ENCODE data around the gene RMDN2.
A peak's percentile ranks its signal among the peaks of the same experiment; 100 is the strongest.

Gene RMDN2

DNA sequence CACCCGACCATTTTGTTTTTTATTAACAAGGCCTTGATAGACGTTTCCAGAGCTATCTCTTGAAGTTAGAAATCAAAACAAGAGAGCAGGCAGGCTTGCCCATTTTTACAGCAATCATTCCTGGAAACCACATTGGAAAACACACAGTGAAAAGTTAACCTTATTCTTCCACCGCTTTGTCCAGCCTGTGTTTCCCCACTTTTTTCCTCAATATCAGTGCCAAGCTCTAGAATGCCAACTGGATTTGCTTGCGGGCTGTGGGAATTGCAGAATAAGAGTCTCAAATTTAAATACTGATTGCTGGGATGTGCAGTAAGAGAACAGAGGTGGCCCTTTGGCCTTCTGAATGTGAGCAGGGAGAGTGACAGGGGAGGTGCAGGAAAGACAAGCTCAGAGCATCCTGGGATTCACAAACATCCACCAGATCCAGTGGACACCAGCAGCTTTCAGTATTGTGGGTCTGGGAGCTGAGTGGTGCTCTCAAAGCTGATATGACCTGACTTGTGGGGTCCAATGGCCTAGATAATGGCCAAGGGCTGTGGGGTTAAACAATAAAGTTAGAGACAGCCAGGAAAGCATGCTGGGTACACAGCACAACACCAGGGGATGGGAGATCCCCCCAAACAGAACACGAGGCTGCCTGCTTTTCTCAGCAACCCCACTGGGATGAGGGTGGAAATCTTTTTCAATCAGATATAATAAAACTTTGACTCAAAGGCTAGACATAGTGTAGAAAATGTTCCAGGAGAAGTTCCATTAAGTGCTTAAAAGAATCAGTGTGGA lies 135.3 kb downstream of the RMDN2 start:
- DNase-seq (ENCODE audit: low read depth in 1 of 2, low spot score in 1 of 2): no peak
- TF ChIP-seq JUND (IDR thresholded peaks at IDR 0.05; ENCODE audit: low read depth): no peak
- in situ Hi-C loops (cut with HindIII; ENCODE audit: low pct_unique_long_range_greater_than_20kb, low sequenced_read_pairs): no loop called here

DNA sequence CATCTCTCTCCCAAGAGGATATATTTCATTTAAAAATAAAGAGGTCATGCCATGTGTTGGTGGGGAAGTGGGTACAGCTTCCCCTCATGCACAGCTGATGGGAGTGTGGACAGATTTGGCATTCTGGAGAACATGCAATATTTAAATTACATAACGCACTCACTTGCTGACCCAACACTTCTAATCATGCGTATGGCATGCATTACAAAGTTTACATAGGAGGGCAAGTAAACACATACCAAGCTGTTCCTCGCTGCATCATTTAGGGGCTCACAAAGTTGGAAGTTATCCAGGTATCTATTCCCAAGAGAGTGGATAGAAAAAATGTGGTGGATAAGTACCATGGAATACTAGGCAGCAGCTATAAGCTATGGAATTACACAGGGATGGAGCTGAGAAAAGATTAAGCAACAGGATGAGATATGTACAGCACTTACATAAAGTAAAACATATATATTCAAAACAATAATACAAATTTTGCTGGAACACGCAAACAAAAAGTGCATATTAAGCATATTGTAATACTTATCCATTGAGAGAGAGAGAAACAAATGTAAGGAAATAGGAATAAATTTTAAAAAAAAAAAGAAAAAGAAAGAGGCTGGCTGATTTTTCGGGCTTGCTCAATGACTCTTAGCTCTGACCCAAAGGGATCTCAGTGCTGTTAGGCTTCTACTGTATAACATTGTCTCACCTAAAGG lies 139.9 kb downstream of the RMDN2 start:
- no peak for TF ChIP-seq JUND (IDR thresholded peaks at IDR 0.05; ENCODE audit: low read depth)
- in situ Hi-C loops (cut with HindIII; ENCODE audit: low pct_unique_long_range_greater_than_20kb, low sequenced_read_pairs): no loop called here
- DNase-seq (ENCODE audit: low read depth in 1 of 2, low spot score in 1 of 2): no peak

DNA sequence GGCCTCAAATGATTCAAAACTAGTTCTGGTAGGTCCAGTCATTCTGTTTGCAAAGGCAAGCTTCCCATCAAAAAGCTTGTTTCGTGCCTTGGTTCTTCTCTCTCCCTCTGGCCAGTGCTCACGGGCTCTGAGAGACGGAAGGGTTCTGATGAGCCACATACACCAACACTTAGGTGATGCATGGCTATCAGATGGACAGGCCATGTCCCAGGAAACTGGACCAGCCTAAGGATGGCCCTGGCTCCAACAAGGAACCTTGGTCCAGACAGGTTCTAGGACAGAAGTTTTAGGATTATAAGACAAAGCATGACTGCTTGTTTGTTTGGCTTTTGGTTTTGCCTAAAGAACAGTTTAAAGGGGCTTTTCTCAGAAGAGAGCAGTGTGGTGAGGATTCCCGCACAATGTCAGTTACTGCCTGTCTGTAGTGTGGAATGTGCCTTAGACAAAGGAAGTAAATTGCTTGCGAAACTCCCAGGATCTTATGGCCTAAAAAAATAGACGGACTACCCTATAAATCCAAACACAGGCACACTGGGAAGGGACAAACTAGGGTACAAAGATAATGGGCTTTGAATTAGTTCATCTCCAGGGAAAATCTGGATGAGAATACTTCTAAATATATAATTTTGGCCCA lies 140.5 kb downstream of the RMDN2 start:
- in situ Hi-C loops (cut with HindIII; ENCODE audit: low pct_unique_long_range_greater_than_20kb, low sequenced_read_pairs): no loop called here

DNA sequence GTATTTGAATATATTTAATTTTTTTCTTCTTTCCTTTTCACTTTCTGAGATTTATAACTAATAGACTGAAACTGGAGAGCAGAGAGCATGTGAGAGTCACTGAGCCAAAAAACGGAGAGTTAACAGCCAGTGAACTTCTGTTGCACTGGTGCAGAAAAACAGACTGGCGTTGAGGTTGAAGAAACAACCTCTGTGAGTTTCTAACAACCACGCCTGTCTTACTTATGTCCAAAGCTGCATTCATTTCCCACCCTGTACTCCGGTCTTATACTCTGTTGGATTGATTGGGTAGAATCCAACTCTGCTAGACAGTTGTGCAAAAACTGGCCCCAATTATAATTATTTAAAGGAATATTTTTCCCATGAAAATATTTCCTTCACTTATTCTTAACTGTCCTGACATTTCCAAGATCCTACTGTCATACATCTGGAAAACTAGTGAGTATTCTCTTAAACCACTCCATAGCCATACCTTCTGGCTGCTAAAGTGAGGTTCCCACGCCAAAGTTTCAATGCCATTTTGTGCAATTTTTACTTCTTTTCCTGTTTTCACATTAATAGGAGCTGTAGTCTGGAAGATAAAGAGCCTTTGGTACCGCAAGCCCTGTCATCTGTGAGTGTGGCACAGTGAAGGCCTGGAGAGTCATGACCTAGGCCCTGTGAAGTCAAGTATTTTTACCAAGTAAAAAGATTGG lies 141.5 kb downstream of the RMDN2 start:
- no peak for TF ChIP-seq JUND (IDR thresholded peaks at IDR 0.05; ENCODE audit: low read depth)
- DNase-seq (ENCODE audit: low read depth in 1 of 2, low spot score in 1 of 2): no peak
- in situ Hi-C loops (cut with HindIII; ENCODE audit: low pct_unique_long_range_greater_than_20kb, low sequenced_read_pairs): no loop called here

More for the DNA sequence above, 140.5 kb downstream of the RMDN2 start:
- DNase-seq (ENCODE audit: low read depth in 1 of 2, low spot score in 1 of 2): peak in 1 of 2 experiments; percentile 19
- no peak for TF ChIP-seq JUND (IDR thresholded peaks at IDR 0.05; ENCODE audit: low read depth)

All from T47D (cell line).